Fibroblast of lung (primary cell): ENCODE measurements around the gene SNX13.

ENCODE experiments used
- EZH2 ChIP-seq: IDR thresholded peaks from 2 replicates; pipeline ENCODE4 v1.5.1; 2012; ENCODE audit warnings: low read length, control low read depth, mild to moderate bottlenecking; ENCODE audit errors: missing control alignments
- TF ChIP-seq, protein P1 (sequence below), 2 donors: IDR thresholded peaks in 1 of 2; conservative IDR thresholded peaks in 1 of 2; 1 replicate in 1 of 2; 2 replicates in 1 of 2; pipeline ENCODE4 v1.5.1; 2011 to 2012; ENCODE audit warnings: low read length in 2 of 2, control low read depth in 1 of 2, inconsistent platforms in 1 of 2, low read depth in 1 of 2, mild to moderate bottlenecking in 1 of 2

- TF ChIP-seq, protein P1, sequence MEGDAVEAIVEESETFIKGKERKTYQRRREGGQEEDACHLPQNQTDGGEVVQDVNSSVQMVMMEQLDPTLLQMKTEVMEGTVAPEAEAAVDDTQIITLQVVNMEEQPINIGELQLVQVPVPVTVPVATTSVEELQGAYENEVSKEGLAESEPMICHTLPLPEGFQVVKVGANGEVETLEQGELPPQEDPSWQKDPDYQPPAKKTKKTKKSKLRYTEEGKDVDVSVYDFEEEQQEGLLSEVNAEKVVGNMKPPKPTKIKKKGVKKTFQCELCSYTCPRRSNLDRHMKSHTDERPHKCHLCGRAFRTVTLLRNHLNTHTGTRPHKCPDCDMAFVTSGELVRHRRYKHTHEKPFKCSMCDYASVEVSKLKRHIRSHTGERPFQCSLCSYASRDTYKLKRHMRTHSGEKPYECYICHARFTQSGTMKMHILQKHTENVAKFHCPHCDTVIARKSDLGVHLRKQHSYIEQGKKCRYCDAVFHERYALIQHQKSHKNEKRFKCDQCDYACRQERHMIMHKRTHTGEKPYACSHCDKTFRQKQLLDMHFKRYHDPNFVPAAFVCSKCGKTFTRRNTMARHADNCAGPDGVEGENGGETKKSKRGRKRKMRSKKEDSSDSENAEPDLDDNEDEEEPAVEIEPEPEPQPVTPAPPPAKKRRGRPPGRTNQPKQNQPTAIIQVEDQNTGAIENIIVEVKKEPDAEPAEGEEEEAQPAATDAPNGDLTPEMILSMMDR (conservative IDR thresholded peaks at IDR 0.05 in 1 of 2, IDR thresholded peaks at IDR 0.05 in 1 of 2; ENCODE audit: low read depth in 1 of 2, low read length in 2 of 2), result no peak
- TF ChIP-seq EZH2, result no peak
Measured at GRCh38 chr7:17948526-17949238, 8.4 kb upstream of the SNX13 start.
